DOHH2 (cell line): ENCODE data around the gene ELOVL6.

Experiments
- EZH2phosphoT487 ChIP-seq: fragments of 200-600 bp; sonication (generic); IDR thresholded peaks from 2 replicates; pipeline ENCODE4 v1.6.1; 2017; ENCODE audit warnings: borderline replicate concordance, mild to moderate bottlenecking, antibody characterized with exemption, low read length, moderate library complexity, mixed read lengths
- TF ChIP-seq, protein P1 (sequence below): fragments of 200-600 bp; sonication (generic); IDR thresholded peaks from one replicate; pipeline ENCODE4 v1.5.1; 2014; ENCODE audit warnings: antibody characterized with exemption, mild to moderate bottlenecking, low read depth, low read length; ENCODE audit not compliant: poor library complexity, severe bottlenecking

- TF ChIP-seq, protein P1, sequence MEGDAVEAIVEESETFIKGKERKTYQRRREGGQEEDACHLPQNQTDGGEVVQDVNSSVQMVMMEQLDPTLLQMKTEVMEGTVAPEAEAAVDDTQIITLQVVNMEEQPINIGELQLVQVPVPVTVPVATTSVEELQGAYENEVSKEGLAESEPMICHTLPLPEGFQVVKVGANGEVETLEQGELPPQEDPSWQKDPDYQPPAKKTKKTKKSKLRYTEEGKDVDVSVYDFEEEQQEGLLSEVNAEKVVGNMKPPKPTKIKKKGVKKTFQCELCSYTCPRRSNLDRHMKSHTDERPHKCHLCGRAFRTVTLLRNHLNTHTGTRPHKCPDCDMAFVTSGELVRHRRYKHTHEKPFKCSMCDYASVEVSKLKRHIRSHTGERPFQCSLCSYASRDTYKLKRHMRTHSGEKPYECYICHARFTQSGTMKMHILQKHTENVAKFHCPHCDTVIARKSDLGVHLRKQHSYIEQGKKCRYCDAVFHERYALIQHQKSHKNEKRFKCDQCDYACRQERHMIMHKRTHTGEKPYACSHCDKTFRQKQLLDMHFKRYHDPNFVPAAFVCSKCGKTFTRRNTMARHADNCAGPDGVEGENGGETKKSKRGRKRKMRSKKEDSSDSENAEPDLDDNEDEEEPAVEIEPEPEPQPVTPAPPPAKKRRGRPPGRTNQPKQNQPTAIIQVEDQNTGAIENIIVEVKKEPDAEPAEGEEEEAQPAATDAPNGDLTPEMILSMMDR: no peak
- TF ChIP-seq EZH2phosphoT487: no peak
Measured at GRCh38 chr4:110084154-110084553, 114.3 kb downstream of the ELOVL6 start.
